Measurements from ENCODE around the gene TRIM45.

DNA sequence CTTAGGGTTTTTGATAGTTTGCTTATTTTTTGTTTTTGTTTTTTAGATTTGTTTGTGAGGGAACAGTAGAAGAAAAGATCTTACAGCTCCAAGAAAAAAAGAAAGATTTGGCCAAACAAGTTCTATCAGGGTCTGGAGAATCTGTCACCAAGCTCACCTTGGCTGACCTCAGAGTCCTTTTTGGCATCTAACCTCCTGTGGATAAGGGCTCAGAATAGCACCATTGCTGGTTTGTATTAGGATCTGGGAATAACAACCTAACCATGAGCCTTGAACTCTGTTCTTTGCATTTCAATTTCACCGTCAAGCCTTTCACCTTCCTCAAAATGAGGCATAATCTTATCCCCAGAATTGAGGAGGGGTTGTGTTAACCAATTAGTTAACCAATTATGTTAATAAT lies 20.2 kb downstream of the TRIM45 start:
- TF ChIP-seq, protein P1, sequence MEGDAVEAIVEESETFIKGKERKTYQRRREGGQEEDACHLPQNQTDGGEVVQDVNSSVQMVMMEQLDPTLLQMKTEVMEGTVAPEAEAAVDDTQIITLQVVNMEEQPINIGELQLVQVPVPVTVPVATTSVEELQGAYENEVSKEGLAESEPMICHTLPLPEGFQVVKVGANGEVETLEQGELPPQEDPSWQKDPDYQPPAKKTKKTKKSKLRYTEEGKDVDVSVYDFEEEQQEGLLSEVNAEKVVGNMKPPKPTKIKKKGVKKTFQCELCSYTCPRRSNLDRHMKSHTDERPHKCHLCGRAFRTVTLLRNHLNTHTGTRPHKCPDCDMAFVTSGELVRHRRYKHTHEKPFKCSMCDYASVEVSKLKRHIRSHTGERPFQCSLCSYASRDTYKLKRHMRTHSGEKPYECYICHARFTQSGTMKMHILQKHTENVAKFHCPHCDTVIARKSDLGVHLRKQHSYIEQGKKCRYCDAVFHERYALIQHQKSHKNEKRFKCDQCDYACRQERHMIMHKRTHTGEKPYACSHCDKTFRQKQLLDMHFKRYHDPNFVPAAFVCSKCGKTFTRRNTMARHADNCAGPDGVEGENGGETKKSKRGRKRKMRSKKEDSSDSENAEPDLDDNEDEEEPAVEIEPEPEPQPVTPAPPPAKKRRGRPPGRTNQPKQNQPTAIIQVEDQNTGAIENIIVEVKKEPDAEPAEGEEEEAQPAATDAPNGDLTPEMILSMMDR (IDR thresholded peaks at IDR 0.05): no peak
- TF ChIP-seq POLR2AphosphoS5 (IDR thresholded peaks at IDR 0.05; ENCODE audit: insufficient read depth in 1 of 2, low read depth in 1 of 2) (no peak), POLR2A (IDR thresholded peaks at IDR 0.05) (no peak)
